ENCODE data around the gene YOD1.

Gene YOD1

DNA sequence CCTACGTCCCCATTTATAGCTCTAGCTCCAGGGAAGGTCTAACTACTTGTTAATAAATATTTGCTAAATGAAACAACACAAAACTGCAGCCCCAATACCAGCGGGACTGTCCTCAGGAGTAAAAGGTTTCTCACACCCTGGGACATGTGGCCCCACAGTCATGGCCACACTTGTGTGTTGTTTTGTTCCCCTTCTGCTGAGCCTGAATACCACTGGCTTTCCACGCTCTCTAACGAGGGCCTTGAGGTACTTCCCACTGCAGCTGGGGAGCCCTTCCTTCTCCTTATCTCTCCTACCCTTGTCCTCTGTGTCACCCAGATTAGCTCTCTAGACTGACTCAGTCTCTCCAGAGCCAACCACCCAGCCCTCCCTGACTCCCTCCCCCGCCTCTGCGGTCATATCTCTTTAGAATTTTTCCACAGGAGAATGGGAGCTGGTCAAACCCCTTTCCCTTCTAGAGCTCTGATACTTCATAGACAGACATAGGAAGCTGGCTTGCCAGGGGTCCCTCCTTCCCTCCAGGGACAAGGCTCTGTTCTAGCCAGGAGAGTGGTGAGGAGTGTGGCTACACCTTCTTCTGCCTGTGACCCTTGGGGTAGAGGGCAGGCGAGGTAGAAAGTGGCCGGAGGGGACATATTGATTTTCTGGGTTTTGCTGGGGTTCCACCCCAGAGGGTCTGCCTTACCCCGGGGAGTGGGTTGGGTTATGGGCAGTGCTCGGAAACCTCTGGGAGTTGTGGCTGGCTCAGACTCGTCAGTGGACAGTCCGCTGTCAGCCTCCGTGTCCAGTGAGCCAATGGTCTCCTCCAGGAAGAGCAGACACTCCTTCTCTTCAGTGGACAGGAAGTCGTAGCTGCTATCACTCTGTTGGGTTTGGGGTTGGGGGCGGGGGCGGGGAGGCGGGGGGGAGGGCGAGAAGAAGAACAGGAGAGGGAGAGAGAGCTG is 26.5 kb downstream of the YOD1 start:
- peak; percentile 72 for DNase-seq

DNA sequence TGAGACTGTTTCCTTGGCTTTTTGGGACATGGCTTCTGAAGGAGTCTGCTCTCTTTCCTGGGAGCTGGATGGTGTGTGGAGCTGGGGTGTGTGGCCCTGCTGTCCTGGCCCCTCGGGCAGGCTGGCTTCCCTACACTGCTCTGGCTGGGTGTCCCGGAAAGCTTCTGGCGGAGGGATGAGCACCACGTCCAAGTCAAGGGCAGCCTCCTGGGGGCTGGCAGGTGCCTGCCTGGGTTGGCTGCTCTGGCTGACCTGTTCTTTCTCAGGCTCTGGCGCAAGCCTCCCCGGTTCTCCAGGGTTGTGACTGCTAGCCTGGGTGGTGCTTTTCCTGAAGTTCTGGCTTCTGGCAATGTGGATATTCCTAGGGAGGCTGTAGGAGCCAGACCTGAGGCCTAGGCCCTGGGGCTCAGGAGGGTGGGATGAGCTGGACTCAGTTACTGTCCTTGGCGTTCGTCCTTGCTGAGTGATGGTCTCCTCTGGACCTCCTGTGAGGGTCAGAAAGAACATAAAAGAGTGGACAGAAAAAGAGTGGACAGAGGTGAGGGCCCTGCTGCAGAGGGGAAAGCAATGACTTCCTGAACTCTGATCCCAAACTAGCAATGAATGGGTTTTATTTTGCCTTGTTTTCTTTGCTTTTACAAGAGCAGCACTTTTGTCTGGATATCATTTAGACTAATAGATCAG is 27.9 kb downstream of the YOD1 start:
- DNase-seq: no peak

DNA sequence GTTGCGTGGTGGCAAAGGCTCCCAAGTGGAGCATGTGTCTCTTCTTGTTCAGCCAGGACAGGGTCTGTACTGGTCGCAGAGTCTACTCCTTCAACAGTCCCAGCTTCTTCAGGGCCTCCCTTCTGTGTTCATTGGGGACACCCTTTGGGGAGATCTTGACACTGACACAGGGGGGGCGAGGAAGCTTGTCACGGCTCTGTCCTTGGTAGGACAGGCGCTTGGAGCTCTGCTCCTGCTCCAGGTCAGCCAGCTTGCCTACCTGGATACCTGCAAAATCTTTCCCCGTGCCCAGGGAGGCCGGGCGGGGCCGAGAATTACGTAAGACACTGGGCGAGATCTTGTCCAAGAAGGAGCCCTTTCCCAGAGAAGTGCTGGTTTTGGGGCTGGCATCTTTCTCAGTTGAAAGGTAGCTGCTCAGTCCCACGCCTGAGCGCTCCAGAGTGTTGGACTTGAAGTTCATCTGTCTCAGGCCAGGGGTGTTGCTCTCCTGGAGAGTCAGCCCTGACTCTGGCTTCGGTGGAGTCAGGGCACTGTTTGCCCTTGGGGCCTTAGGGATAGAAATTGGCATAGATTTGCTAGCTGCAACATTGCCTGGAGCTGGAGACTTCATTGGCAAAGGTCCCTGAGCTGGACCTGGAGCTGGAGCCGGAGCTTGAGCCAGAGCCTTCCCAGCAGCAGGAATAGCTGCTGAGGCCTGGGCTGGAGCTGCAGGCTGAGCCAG is 29.0 kb downstream of the YOD1 start:
- no peak for DNase-seq

DNA sequence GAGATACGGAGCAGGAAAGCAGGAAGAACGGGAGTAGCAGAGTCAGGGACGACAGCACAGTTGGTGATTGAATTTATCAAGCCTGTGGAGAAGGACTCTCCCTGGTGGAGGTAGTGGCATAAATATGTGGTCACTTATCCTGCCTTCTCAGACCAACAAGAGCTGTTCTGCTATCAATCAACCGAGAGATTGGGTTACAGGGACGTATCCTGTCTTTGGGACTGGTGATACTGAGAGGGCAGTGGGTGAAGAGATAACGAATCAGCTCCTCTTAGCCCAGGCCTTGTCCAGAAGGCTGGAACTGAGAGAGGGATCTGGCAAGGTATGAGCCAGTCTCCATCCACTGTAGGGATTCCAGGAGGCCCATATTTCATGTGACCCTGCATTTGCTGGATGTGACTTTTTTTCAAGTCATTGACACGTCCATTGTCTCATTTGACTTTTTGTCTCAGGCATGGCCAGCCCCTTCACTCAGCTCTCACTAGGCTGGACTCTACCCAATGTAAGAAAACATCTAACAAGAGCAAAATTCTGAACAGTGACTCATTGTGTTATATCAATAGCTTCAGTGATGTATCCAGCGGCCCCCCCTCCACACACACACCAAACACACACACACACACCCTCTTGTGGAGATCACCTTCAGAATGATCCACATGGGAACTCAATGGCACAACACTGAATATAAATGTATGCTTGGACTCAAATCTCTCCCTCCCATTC is 29.7 kb downstream of the YOD1 start:
- no peak for DNase-seq

DNA sequence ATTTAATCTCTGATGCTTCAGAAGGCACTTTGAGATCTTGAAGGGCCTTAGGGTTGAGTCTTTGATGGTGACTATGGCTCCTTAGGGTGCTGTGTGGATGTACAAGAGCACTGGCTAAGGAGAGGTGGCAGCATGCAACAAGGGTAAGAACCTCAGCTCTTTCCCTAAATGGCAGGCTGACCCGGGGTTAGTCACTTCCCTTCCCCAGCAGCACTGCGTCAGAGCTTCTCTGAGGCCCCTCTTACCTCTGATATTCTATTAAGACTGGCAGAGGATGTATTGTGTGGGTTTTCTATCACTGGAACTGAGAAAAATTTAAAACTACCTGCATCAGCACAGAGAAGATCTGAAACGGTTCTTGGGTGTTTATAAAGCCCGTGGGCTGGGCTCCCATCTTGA is 30.3 kb downstream of the YOD1 start:
- DNase-seq: peak; percentile 16

DNA sequence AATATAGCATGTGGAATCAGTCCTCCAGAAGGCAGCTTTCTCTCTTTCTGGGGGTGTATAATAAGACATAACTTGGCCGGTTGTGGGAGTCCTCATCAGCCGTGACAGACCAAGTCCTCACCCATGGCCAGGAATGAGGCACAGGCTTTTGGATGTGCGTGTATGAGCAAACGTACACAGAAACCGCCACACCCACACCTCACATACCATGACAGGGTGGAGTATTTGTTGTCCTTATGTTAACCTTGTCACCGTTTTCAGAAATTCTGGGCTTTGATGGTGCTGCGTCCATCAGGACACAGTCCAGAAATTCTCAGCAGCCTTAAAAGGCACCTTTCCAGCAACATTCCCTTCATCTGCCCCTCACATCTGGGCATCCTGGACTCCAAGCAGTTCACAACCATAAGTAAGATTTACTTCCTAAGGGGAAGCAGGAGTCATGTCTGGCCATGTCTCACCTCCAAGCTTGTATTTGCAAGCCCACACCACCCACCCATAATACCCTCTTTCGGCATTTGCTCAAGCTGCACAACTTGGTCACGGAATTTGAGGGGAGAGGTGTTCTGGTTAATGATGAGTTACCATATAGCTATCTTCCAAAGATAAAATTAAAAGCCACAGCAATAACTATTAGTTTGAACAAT is 30.8 kb downstream of the YOD1 start:
- DNase-seq: no peak

DNA sequence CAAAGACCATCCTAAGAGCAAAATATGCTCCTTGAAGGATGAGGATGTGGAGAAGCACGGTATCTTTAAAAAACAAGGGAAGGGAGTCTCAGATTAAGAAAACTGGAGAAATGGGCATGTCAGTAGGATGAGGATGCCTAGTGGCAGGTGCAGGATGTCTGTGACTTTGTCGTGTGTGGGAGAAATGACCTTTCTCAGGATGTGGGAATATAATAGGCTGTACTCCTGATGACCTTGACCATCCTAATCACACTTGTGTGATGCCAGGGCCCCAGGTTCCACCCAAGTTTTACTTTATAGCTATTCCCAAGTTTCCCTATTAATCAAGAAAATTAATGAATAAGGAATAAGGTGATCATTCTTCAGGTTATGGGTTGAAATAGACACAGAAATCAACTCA is 31.3 kb downstream of the YOD1 start:
- no peak for DNase-seq

DNA sequence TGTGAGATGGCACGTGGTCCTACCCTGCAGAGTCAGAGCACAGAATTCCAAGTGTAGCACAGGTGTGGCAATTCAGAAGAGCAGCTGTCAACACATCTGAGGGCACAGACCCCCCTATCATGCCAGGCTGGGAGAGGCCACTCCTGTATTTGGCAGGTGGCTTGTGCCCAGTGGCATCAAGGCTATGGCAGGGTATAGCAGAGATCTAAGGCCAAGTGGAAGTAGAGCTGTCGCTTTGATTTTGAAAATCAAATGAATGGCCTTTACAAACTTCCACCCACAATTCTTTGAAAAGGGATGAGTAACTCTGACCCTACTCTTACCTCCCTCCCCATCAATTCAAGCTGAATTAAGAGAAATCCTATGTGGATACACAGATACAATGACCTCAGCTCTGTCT is 31.8 kb downstream of the YOD1 start:
- DNase-seq: no peak

DNA sequence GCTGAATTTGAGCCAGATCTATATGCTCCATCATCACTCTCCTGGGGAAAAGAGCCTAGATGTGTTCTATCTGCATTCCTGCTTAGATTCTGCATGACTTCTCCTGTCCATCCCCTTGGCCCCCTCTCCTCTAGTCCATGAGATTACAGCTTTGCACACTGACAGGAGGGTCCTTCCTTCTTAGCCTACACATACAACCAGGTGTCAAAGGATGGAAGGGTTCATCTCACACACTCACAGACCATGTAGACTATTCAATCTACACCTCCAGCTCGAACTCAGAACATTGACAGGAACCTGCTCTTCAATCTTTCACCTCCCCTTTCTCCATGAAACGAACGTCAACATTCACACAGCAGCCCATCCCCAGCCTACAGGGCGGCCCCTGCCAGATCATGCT is 32.3 kb downstream of the YOD1 start:
- no peak for DNase-seq

DNA sequence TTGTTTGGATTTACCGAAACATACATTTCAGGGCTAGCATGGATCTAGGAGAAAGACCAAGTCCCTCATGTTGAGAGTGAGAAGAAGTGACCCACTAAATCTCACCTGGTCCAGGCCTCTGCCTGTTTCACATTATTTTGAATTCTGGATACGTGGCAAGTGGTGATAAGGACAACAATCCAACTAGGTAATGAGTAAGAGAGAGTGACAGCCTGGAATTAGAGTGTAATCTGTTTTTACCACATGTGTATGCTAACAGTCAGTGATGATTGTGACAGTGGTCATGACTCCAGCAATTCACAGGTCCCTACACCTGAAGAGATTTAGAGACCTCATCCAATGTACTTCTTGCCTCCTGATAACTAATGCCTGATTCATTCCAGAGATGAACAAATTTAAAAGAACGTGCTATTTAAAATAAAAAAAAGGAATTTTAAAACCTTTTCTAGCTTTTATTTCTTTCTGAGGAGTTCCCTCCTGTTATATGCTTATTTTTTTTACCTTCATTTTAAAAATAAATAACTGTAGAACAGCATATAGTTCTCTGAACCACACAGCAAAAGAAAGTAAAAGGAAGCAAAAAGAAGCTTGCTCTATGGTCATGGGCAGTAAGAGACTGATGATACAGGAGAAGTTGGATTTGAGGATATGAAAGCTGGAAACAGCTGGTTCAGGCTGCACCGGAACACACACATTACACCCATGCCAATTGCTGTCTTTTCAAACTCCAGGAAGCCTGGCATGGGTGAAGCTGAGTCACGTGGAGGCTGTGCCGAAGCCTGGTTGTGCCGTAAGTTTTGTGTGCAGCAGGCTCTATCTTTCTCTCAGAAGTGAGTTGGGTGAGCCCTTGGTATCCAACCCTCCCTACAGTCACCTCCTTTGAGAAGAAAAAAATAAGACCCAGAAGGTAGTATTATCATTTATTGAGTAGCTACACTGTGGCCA is 33.1 kb downstream of the YOD1 start:
- peak; percentile 84 for DNase-seq

DNA sequence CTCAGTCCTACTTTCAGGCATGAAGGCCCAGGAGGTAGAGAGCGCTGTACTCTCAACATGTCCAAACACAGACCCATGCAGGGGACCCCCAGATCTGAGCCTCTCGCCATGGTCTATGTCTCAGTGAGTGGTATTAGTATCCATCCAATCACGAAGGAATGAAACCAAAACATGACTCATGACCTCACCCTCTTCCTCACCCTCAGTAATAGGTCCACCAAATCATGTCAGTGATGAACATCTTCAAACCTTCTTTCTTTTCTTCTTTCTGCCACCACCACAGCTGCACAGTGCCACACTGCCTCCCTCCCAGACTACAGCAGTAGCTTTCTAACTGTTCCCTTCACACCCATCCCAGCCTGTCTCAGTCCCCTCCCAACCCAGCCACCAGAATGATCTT is 35.2 kb downstream of the YOD1 start:
- peak; percentile 11 for DNase-seq

DNA sequence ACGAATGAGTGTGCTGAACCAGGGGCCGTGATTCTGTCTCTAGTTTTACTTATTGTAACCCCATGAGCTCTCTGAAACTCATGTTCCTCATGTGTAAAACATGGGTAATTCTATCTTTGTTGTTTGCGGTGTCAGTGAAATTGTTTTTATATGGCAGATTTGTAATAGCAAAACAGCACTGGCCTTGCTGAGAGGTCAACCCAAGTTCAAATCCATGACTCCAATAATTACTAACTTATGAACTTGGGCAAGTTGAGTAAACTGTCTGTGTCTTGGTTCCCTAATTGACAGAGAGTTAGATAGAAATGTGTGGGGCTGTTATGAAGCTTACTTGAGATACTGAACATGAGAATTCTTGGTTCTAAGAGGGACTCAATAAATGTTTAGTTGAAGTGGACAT is 36.3 kb downstream of the YOD1 start:
- no peak for DNase-seq

DNA sequence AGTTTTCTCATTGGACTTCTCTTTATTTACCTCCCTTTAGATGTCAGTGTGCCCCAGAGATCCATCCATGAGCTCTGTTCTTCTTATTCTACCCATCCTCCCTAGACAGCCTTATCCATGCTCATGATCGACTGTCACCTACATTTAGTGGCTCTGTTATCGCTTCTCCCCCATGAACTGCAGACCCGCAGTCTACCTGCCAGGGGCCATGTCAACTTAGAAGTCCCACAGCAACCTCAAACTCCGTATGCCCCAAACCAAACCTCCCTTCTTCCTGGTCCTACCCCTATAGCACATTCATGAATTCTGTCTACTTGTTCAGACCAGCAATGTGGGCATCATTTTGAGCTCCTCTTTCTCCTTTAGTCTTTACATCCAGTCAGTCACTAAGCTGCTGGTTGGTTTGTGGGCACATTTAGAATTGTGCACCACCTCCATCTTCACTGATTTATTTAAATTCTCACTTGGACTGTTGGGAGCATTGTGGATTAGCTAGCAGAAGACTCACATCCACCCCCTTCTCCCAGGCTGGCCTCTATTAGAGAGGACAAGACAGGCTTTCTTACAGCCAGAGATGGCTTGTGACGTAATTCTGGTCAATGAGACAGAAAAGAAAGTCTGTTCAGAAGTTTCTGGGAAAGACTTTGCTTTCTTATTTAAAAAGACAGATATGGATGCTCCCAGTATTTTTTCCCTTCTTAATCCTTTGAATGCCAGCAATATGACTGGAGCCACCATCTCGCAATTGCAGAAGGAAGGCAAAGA is 37.5 kb downstream of the YOD1 start:
- no peak for DNase-seq

DNA sequence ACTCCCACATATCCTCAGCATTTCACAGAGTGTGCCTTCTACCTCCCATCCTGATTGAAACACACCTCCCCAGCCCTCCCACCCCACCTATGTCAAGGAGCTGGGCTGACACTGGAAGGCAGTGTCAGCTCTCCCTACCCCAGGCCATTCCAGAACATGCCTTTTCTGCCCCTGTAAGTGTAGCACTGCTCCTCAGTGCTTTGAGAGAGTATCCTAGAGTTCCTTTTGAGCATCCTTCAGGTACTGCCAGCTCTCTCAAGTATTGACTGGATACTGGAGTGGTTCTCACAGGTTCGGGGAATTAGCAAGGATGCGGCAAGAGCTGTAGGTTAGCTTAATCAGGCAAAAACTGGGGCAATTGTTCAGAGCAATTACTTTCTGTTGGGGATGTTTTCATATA is 40.3 kb downstream of the YOD1 start:
- DNase-seq: no peak

DNA sequence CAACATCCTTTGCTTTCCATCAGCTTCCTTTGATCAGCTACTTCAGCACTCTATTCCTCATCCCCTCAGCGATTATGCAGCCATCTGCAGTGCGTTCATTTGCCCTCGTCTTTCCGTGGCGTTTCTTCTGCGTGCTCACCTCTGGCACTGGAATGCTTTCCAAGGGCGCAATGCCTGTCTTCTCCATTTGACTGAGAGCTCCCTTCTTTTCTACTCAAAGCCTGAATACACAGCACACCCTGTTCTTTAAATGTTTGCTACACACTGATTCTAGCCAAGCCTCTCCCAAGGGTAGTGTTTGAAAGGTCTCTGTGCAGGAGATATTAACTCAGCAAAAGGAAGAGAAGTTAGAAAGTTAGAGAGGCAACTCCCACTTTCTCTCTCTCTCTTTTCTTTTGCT is 41.1 kb downstream of the YOD1 start:
- DNase-seq: no peak

DNA sequence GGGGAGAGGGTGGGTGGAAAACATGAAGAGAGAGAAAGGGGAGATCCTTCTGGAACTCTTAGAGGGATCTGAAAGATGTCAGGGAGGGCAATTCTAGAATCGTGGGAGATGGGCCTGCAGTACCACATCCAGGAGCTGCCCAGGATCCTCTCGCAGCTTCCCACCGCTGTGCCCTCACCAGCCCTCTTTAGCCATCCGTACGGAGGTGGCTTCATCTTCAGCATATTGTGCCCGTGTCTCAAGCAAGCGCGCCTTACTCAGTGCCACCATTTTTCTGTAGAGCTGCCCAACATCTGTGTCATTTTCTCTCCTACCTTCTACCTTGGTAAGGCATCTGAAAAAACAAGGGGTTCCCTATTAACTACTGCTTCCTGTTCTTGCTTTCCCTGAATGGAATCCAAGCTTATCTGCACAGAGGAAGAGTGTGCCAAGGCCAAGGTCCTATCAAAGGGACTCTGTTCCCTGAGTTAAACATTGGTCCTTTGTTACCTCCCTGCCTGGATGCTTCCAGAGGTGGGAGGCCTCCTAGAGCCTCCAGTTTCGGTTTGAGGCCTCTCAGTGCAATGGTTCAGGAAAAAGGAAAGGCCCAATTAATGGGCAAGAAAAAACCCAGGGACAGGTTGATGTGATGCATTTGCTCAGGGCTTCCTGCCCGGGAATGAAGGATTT is 41.7 kb downstream of the YOD1 start:
- no peak for DNase-seq

DNA sequence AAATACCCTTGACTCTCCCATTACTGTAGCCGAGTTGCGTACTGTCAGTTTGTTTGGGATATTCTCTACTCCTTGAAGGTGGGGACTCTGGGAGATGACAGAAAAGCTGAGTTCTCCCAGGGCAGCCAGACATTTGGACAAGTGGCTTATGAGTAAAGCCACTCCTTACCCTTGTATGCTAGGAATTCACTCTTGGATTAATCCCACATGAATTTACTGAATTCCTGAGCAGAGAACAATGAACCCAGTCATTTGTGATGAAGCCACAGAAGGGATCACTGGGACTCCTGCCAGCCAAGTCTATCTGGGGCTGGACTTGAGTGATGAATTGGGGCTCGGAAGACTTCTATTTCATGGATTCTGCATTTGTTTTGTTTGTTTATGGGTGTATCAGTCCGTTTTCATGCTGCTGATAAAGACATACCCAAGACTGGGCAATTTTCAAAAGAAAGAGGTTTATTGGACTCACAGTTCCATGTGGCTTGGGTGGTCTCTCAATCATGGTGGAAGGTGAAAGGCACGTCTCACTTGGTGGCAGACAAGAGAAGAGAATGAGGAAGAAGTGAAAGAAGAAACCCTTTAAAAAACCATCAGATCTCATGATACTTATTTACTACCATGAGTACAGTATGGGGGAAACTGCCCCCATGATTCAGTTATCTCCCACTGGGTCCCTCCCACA is 43.5 kb downstream of the YOD1 start:
- no peak for DNase-seq

DNA sequence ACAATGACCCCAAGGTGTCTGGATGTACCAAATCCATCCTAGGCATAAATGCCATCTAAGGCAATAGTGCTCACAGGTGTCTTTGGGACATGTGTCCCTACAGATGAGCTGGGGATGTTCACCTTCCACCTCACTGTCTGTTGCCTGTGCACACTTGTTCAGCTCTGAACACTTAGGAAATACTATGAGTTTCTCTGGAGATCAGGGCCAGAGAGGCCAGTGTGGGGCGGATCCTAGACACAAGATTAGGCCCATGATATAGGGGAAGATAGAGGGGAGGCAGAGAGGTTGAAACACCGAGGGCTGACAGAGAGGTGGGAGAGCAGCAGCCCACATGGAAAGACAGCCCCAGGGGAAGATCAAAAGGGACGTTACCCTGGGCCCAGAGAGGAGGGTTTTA is 44.1 kb downstream of the YOD1 start:
- no peak for DNase-seq

DNA sequence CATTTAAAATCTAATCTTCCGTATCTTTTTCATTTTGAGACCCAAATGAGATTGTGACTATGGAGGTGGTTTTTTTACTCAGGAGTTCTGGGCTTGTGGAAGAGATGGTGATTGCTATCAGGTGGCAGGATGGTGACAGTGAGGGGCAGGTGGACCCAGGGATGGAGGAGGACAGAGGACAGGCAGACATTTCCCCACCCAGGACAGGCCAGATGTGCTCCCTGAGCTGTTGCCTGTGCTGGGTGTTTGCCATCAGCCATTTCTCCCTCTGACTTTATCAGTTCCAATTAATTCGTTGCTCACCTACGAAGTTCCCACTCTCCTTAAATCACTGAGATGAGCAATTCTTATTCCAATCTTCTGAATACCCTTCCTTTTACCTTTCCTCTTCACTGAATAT is 44.9 kb downstream of the YOD1 start:
- DNase-seq: no peak

All from MV-4-11 (cell line).